Measurements from ENCODE around the gene FGF8. TPM values are rescaled to one million over a fixed set of nuclear protein-coding genes. Genes with fewer than 3 reads are reported as not detected.

Gene FGF8
- total and polyA plus RNA-seq, 12 donors, result 0.20 TPM; not detected in 11

DNA sequence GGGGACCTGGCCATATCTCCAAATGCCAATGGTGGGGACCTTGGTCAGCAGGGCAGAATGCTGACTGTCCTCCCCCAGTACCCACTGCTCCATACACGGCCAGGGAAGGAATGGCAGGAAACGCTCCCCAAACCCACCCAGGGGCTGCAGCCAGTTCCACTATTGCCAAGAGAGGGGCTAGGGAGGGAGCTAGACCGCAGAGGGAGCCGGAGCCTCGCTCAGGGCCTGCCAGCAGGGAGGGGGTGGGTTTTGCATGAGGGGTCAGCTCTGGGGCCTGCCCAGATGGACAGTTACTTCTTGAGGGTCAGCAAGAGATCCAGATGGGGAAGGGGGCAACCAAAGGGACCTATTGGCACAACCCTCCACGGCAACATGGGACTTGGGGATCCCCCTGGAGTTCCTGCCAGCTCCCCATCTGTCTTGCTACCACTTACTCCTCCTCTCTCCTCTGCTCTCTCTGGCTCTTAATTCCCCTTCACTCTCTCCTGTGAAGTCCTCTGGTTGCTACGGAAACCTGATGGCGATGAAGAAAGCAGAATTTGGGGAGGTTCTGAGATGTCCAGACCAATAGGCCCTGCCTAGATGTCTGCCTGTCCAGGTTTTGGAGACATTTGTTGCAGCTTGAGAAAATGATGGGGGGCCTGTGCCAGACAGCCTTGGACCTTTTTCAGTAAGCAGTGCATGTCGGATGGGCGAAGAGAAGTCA, 12.6 kb downstream of the FGF8 start:
- Histone ChIP-seq H3K4me3 (no peak overlapping the region), H3K27ac (no peak overlapping the region), H3K9me3 (no peaks in the 10 kb centered on the region), H3K27me3 (peaks cover 0 to 41% (median 0%) of the 10 kb centered on the region in 7 donors), H3K4me1 (no peaks in the 10 kb centered on the region), H3K36me3 (no peaks in the 10 kb centered on the region)
- 82 to 88% methylated on average over 10 of the region's 10 CpGs for WGBS, 2 donors
- DNase-seq (no peak), ATAC-seq (no peak)
- intact Hi-C loops (cut with DNase I), result no loop called here
- TF ChIP-seq CTCF (IDR thresholded peaks at IDR 0.05), result no peak

- no peaks in the 10 kb centered on the region for H3K36me3 ChIP-seq
- no peak for TF ChIP-seq CTCF (IDR thresholded peaks at IDR 0.05)
- no peak for ATAC-seq
- no peak overlapping the region for H3K4me3 ChIP-seq
- H3K4me1 ChIP-seq, result no peaks in the 10 kb centered on the region
- 89 to 93% methylated on average over 5 of the region's 5 CpGs for WGBS, 2 donors
- peaks cover 0 to 35% (median 0%) of the 10 kb centered on the region in 7 donors for H3K27me3 ChIP-seq
- intact Hi-C loops (cut with DNase I), result no loop called here
- no peaks in the 10 kb centered on the region for H3K9me3 ChIP-seq
- DNase-seq, result no peak
- H3K27ac ChIP-seq, result no peak overlapping the region
Measured at GRCh38 chr10:101762736-101763135, 13.2 kb downstream of the FGF8 start.

DNA sequence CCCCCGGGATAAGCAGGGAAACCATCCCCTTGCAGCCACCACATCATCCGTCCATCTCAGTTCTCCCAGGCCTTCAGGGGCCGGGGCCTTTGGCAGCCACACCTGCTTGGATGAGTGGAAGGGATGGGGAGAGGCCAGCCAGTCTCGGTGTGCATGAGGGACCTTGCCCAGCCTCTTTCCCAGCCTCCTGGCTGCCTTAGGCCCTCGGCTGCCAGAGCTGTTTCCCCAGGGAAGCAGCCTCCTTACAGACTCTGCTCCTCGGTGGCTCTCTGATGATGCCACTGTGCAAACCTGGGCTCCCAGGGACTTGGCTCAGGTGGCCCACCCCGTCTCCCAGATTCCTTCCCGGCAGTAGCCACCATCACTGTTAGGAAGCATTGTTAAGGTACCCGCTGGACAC, 14.7 kb downstream of the FGF8 start:
- intact Hi-C loops (cut with DNase I), result no loop called here
- no peaks in the 10 kb centered on the region for H3K9me3 ChIP-seq
- peaks cover 0 to 25% (median 0%) of the 10 kb centered on the region in 7 donors for H3K27me3 ChIP-seq
- no peak overlapping the region for H3K27ac ChIP-seq
- TF ChIP-seq CTCF (IDR thresholded peaks at IDR 0.05), result no peak
- H3K36me3 ChIP-seq, result no peaks in the 10 kb centered on the region
- no peak overlapping the region for H3K4me3 ChIP-seq
- 76 to 86% methylated on average over 9 of the region's 9 CpGs for WGBS, 2 donors
- ATAC-seq (no peak), DNase-seq (no peak)
- H3K4me1 ChIP-seq, result no peaks in the 10 kb centered on the region

GRCh38 chr10:101760510-101760909, 15.4 kb downstream of the FGF8 start:
- ATAC-seq, result no peak
- Histone ChIP-seq H3K4me3 (no peak overlapping the region), H3K27me3 (peaks cover 0 to 18% (median 0%) of the 10 kb centered on the region in 7 donors), H3K36me3 (no peaks in the 10 kb centered on the region), H3K4me1 (no peaks in the 10 kb centered on the region), H3K9me3 (no peaks in the 10 kb centered on the region), H3K27ac (no peak overlapping the region)
- no peak for TF ChIP-seq CTCF (IDR thresholded peaks at IDR 0.05)
- 72 to 78% methylated on average over 3 of the region's 3 CpGs for WGBS, 2 donors
- no peak for DNase-seq
- intact Hi-C loops (cut with DNase I), result no loop called here
